ENCODE measurements around the gene KLHL22.

The KLHL22 gene

DNA sequence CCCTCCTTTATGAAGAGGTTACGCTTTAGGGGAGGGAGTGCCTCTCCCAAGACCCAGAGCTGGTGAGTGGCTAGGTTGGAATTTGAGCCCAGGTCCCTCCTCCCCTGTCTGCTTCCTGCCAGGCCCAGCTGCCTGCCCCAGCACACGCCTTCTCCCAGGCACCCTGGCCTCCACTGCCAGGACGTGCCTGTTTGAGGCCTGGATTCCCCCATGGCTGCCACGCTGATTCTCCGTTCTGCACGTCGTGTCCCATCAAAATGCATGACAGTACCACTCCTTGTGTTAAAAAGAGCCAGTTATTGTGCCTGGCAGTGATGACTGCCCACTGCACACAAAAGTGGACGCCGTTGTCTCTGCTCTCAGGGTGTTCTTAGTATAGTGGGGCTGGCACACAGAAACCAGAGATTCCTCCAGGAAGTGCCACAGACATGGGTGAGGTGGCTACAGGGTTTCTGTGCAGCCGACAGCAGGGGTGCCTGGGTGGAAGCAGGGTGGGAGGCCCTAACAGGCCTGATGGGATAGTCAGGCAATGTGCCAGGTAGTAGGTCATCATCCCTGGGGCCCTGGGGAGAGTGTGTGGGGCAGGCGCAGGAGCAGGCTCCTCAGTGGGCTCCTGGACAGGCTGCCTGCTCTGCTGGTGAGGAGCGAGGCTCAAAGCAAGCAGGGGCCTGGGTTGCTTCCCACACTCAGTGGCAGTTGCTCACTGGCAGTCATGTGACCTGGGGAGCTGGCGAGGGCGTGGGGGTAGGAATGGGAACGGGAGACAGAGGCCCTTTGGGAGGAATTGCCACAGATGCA lies 36.0 kb upstream of the KLHL22 start:
- Histone ChIP-seq H3K4me1 (ENCODE audit: insufficient read depth, low read length) (peaks cover 3% of the 10 kb centered on the region), H3K36me3 (ENCODE audit: insufficient read depth, low read depth, low read length) (peaks cover 10% of the 10 kb centered on the region), H3K4me3 (ENCODE audit: low read length) (no peak overlapping the region), H3K27ac (ENCODE audit: low read length) (no peak overlapping the region), H3K27me3 (ENCODE audit: insufficient read depth, low read length) (no peaks in the 10 kb centered on the region), H3K9me3 (ENCODE audit: insufficient read depth, low read depth, low read length) (peaks cover 4% of the 10 kb centered on the region; the same call in 1 of the 2 replicates), H3K9ac (ENCODE audit: low read depth, low read length) (no peak overlapping the region; the same call in 1 of the 2 replicates)

DNA sequence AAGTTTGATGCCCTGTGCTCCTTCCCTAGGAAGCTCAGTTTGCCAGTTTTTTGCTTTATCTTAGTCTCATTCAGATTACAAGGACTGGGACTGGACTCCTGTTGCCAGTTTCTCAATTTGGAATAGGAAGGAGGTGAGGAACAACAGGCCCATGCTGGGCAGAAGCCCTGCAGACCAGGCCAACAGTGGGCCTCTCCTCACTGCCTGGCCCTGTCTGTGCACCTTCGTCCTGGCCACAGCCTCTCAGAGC lies 35.5 kb upstream of the KLHL22 start:
- no peaks in the 10 kb centered on the region for H3K27me3 ChIP-seq (ENCODE audit: insufficient read depth, low read length)
- no peak overlapping the region for H3K27ac ChIP-seq (ENCODE audit: low read length)
- peaks cover 3% of the 10 kb centered on the region for H3K4me1 ChIP-seq (ENCODE audit: insufficient read depth, low read length)
- peaks cover 10% of the 10 kb centered on the region for H3K36me3 ChIP-seq (ENCODE audit: insufficient read depth, low read depth, low read length)
- no peak overlapping the region for H3K9ac ChIP-seq (ENCODE audit: low read depth, low read length)
- peaks cover 4% of the 10 kb centered on the region; the same call in 1 of the 2 replicates for H3K9me3 ChIP-seq (ENCODE audit: insufficient read depth, low read depth, low read length)
- H3K4me3 ChIP-seq (ENCODE audit: low read length): no peak overlapping the region

DNA sequence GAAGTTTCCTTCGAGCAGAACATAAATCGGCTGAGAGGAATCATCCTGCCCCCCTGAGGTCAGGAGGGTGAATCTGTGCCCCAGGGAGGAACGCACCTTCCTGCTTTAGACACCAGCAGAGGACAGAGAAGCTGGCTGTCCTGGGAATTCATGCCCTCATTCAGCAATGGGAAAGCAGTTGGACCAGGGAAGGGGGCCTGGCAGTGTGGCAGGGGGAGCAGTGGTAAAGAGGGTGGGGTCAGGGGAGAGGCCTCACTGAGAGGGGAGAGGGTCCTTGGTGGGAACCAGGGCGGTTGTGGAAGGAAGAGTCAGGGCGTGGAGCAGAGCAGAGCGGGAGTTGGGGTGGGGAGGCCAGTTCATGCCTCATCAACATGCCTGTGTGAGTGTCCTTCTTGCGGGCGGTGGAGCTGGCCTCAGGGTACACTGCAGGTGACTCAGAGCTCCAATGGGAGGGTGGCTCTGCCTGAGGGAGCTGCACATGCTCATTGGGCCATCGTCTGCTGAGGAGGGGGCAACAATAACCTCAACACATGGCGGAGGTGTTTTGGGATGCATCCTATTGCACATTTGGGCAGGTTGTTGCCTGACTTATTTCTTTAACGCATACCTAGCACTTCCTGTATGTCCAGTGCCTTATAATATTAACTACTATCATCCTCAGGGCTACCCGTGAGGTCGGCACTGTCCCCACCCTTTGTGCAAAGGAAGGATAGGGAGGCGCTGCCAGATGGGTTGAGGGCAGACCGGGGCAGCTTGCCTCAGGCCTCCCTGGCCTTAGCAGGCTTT lies 35.0 kb upstream of the KLHL22 start:
- Histone ChIP-seq H3K9me3 (ENCODE audit: insufficient read depth, low read depth, low read length) (peaks cover 4% of the 10 kb centered on the region; the same call in 1 of the 2 replicates), H3K9ac (ENCODE audit: low read depth, low read length) (no peak overlapping the region), H3K36me3 (ENCODE audit: insufficient read depth, low read depth, low read length) (peaks cover 10% of the 10 kb centered on the region), H3K27me3 (ENCODE audit: insufficient read depth, low read length) (no peaks in the 10 kb centered on the region), H3K4me1 (ENCODE audit: insufficient read depth, low read length) (peaks cover 3% of the 10 kb centered on the region), H3K27ac (ENCODE audit: low read length) (no peak overlapping the region), H3K4me3 (ENCODE audit: low read length) (no peak overlapping the region)

DNA sequence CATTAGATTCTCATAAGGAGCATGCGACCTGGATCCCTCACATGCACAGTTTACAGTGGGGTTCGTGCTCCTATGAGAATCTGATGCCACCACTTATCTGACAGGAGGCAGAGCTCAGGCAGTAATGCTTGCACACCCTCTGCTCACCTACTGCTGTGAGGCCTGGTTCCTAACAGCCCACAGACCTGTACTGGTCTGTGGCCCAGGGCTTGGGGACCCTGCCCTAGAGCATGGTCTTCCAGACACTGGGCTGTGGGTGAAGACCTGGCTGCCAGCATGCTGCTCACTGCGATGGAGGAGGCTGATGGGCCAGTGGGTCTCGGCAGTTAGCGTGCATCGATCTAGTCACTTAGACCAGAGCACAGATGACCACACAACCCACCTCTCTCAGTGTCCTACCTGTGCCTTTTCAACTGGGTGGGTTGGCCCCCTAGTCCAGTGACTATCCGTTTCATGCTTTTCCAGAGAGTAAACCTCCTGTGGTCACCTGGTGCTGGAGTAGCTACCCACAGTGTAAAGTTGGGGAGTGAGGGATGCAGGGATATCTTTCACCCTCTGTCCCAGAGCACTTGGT lies 32.9 kb upstream of the KLHL22 start:
- Histone ChIP-seq H3K27me3 (ENCODE audit: insufficient read depth, low read length) (no peaks in the 10 kb centered on the region), H3K4me3 (ENCODE audit: low read length) (no peak overlapping the region), H3K9me3 (ENCODE audit: insufficient read depth, low read depth, low read length) (peaks cover 4% of the 10 kb centered on the region; the same call in 1 of the 2 replicates), H3K36me3 (ENCODE audit: insufficient read depth, low read depth, low read length) (peaks cover 12% of the 10 kb centered on the region), H3K4me1 (ENCODE audit: insufficient read depth, low read length) (peaks cover 6% of the 10 kb centered on the region), H3K27ac (ENCODE audit: low read length) (no peak overlapping the region), H3K9ac (ENCODE audit: low read depth, low read length) (no peak overlapping the region)

DNA sequence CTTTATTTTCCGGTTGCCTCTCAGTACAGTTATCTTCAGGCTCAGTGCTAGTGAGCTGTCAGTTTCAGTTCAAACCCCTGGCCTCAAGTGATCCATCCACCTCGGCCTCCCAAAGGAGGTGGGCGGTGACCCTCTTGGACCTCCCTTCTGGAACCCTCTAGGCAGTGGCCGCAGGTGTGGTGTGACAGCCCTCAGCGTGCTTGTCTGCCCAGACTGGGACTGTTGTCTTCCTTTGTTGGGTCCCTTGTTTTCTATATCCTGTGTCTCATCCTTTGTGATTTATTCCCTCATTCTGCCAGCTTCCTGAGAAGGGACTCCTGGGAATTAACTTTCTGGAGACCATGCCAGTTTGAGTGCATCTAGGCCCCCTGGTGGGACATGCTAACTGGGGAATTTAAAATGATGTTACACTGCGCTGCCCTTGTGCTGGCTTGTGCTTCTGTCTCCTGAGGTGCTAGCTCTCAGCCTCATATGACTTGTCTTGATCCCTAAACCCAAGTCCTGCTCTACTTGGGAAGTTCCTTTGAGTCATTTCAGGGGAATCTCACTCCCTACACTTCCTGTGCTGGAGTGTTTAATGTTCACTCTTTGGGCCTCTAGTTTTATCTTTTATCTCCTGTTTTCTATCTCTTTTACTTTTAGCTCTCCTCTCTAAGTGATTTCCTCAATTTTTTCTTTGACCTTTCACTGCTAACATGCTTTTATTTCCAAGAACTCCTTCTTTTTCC lies 31.2 kb upstream of the KLHL22 start:
- Histone ChIP-seq H3K27ac (ENCODE audit: low read length) (no peak overlapping the region), H3K9me3 (ENCODE audit: insufficient read depth, low read depth, low read length) (peaks cover 4% of the 10 kb centered on the region; the same call in 1 of the 2 replicates), H3K4me3 (ENCODE audit: low read length) (no peak overlapping the region), H3K27me3 (ENCODE audit: insufficient read depth, low read length) (no peaks in the 10 kb centered on the region), H3K4me1 (ENCODE audit: insufficient read depth, low read length) (peaks cover 8% of the 10 kb centered on the region), H3K9ac (ENCODE audit: low read depth, low read length) (no peak overlapping the region), H3K36me3 (ENCODE audit: insufficient read depth, low read depth, low read length) (peaks cover 16% of the 10 kb centered on the region)

DNA sequence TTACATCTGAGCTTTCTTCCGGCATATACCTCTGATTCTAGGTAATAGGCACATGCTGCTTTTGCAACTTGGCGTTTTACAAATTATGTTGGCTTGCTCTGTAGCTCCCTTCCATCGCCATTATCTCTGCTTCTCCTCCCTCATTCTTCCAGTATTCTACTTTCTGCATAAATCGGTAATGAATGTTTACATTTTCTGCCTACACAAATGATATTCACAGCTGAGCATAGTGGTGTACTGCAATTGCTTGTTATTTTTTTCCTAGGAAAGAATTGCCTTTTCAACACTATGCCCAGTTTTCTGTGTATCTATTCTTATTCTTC lies 30.7 kb upstream of the KLHL22 start:
- Histone ChIP-seq H3K4me1 (ENCODE audit: insufficient read depth, low read length) (peaks cover 5% of the 10 kb centered on the region), H3K27me3 (ENCODE audit: insufficient read depth, low read length) (no peaks in the 10 kb centered on the region), H3K4me3 (ENCODE audit: low read length) (no peak overlapping the region), H3K9ac (ENCODE audit: low read depth, low read length) (no peak overlapping the region), H3K9me3 (ENCODE audit: insufficient read depth, low read depth, low read length) (peaks cover 4% of the 10 kb centered on the region; the same call in 1 of the 2 replicates), H3K36me3 (ENCODE audit: insufficient read depth, low read depth, low read length) (peaks cover 16% of the 10 kb centered on the region), H3K27ac (ENCODE audit: low read length) (no peak overlapping the region)

DNA sequence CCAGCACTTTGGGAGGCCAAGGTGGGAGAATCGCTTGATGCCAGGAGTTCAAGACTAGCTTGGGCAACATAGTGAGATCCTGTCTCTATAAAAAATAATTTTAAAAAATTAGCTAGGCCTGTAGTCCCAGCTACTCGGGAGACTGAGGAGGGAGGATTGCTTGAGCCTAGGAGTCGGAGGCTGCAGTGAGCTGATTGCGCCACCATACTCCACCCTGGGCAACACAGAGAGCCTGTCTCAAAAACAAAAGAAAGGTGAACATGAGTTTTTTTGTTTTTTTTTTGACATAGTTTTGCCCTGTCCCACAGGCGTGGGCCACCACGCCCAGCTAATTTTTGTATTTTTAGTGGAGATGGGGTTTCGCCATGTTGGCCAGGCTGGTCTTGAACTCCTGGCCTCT lies 29.5 kb upstream of the KLHL22 start:
- Histone ChIP-seq H3K4me3 (ENCODE audit: low read length) (no peak overlapping the region), H3K27ac (ENCODE audit: low read length) (no peak overlapping the region), H3K4me1 (ENCODE audit: insufficient read depth, low read length) (peaks cover 5% of the 10 kb centered on the region; the same call in 1 of the 2 replicates), H3K9ac (ENCODE audit: low read depth, low read length) (no peak overlapping the region), H3K36me3 (ENCODE audit: insufficient read depth, low read depth, low read length) (peaks cover 21% of the 10 kb centered on the region), H3K9me3 (ENCODE audit: insufficient read depth, low read depth, low read length) (peaks cover 4% of the 10 kb centered on the region; the same call in 1 of the 2 replicates), H3K27me3 (ENCODE audit: insufficient read depth, low read length) (no peaks in the 10 kb centered on the region)

DNA sequence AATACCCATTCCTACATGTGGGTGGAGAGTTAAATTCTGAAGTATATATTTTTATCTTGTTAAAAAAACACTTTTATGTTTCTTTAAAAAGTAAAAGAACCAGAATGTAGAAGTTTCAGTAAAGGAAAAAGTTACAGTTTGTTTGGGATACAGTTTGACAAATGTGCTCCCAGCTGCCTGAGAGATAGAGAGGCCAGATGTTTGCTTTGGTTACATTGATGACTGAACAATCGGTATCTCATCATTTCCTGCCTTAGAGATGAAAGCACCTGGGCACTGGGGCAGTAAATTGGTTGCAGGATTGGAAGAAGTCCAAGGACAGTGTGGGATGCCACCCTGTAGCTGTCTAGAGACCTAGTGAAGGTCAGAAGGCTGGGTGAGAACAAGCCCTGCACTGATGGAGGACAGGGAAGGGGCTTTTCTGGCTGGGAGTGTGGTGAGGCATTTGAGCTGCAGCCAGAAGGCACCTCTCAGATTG lies 28.4 kb upstream of the KLHL22 start:
- peaks cover 4% of the 10 kb centered on the region; the same call in 1 of the 2 replicates for H3K9me3 ChIP-seq (ENCODE audit: insufficient read depth, low read depth, low read length)
- H3K4me3 ChIP-seq (ENCODE audit: low read length): no peak overlapping the region
- no peak overlapping the region for H3K27ac ChIP-seq (ENCODE audit: low read length)
- H3K4me1 ChIP-seq (ENCODE audit: insufficient read depth, low read length): peaks cover 5% of the 10 kb centered on the region; the same call in 1 of the 2 replicates
- H3K27me3 ChIP-seq (ENCODE audit: insufficient read depth, low read length): no peaks in the 10 kb centered on the region
- no peak overlapping the region for H3K9ac ChIP-seq (ENCODE audit: low read depth, low read length)
- peaks cover 24% of the 10 kb centered on the region for H3K36me3 ChIP-seq (ENCODE audit: insufficient read depth, low read depth, low read length)

DNA sequence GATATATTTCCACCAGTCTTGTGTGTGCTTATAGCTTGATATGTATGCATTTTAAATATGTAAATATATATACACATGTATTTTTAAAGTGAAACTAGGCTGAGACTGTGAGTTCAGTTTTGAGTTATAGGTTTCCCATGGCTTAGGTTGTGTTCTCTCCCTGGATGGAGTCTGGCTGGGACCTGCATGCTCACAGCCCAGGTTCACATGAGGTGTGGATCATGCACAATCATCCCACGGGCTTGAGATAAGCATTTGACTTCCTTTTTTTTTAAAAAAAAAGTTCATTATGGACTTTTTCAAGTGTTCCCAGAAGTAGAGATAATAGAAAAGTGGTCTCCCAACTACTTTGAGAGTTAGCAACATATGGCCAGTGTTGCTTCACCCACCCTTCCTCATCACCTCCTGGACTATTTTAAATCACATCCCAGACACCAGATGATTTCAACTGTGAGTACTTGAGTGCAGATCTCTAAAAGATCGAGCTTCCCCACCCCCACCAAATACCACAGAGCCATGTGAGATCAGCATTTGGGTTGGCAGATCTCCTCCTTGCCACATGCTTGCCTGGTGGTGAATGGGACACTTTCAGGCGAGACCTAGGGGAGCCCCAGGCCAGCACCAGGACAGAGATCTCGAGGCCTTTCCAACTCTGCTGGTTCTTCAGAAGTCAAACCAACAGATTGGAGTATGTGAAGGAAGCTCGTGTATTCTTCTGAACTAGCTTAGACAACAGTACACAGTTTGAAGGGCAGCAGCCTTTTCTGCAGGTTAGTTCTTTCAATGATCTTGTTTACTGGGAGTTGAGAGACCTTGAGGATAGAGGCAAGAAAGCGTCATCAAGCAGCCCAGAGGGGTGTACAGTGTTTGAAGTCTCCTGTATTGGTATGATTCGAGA lies 27.7 kb upstream of the KLHL22 start:
- no peak overlapping the region for H3K27ac ChIP-seq (ENCODE audit: low read length)
- peaks cover 5% of the 10 kb centered on the region; the same call in 1 of the 2 replicates for H3K4me1 ChIP-seq (ENCODE audit: insufficient read depth, low read length)
- H3K36me3 ChIP-seq (ENCODE audit: insufficient read depth, low read depth, low read length): peaks cover 21% of the 10 kb centered on the region
- no peaks in the 10 kb centered on the region for H3K27me3 ChIP-seq (ENCODE audit: insufficient read depth, low read length)
- H3K4me3 ChIP-seq (ENCODE audit: low read length): no peak overlapping the region
- H3K9ac ChIP-seq (ENCODE audit: low read depth, low read length): no peak overlapping the region
- H3K9me3 ChIP-seq (ENCODE audit: insufficient read depth, low read depth, low read length): peaks cover 4% of the 10 kb centered on the region; the same call in 1 of the 2 replicates

DNA sequence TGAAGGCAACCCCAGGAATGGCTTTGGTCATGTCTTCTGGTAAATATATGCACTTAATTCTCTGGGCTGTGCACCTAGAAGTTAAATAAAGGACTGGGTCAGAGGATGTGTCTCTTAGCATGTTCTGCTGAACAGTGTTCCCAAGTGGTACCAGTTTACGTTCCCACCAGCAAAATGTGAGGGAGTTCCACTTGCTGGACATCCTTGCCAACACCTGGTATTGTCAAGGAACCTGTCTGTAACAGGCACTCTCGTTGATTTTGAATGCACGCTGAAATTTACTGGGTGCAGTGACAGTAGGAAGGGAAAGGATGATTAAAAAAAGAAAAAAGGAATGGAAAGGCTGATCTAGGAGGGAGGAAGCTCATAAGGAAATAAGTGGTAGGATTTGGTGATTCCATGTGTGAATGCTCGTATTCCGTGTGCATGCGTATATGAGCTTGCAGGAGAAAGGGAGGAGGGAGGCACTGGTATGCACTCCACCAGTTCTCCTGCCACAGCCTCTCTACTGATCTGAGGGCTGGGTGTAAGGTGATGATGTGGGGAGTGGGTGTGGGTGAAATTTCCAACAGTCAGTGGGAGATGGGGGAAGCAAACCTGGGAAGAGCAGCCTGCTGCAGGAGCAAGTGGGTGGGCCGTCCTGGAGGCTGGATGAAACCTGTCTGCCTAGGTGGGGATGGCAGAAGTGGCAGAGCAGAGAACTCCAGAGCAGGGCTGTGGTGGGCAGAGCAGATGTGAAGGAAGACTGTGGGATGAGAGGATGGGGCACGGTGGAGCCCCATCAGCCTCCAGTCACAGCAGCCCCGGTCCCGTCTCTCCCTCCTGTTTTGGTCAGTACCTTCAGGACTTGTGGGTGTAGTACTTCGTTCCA lies 26.8 kb upstream of the KLHL22 start:
- H3K4me1 ChIP-seq (ENCODE audit: insufficient read depth, low read length): peaks cover 5% of the 10 kb centered on the region; the same call in 1 of the 2 replicates
- no peaks in the 10 kb centered on the region for H3K9me3 ChIP-seq (ENCODE audit: insufficient read depth, low read depth, low read length)
- H3K27ac ChIP-seq (ENCODE audit: low read length): no peak overlapping the region
- no peak overlapping the region for H3K4me3 ChIP-seq (ENCODE audit: low read length)
- H3K27me3 ChIP-seq (ENCODE audit: insufficient read depth, low read length): no peaks in the 10 kb centered on the region
- no peak overlapping the region for H3K9ac ChIP-seq (ENCODE audit: low read depth, low read length)
- peaks cover 15% of the 10 kb centered on the region; the same call in 1 of the 2 replicates for H3K36me3 ChIP-seq (ENCODE audit: insufficient read depth, low read depth, low read length)
